Naive thymus-derived CD4-positive, alpha-beta T cell (primary cell): ENCODE data around the gene ERN1. TPM values are rescaled to one million over a fixed set of nuclear protein-coding genes. Genes with fewer than 3 reads are reported as not detected.
A peak's percentile ranks its signal among the peaks of the same experiment; 100 is the strongest.

ENCODE experiments used
- ATAC-seq: fragments of 150-1000 bp; cut with Tn5 transposase; 2 replicates; pipeline ENCODE4 v1.10.0; 2021; ENCODE audit warnings: mild to moderate bottlenecking, moderate library complexity
- CTCF ChIA-PET: fragments of 350-600 bp; sonication (Branson Sonifier 250); formaldehyde crosslinking; loops from one replicate; lab custom pipeline; 2021; ENCODE audit warnings: antibody characterized with exemption; lab: Charles Lee
- POLR2A ChIA-PET: fragments of 350-600 bp; sonication (Branson Sonifier 250); formaldehyde crosslinking; loops from one replicate; lab custom pipeline; 2021; ENCODE audit warnings: antibody characterized with exemption, inconsistent platforms; lab: Charles Lee
- DNase-seq, 9 donors: peaks; one replicate each; pipeline versions ENCODE4 v3.0.0 to v3.0.0-alpha.2; 2020 to 2022; ENCODE audit warnings: mixed read lengths in 1 of 9
- H3K27ac ChIP-seq: one replicate; pipeline ENCODE4 v1.7.0; 2013; ENCODE audit warnings: mild to moderate bottlenecking, low read depth, low read length, moderate library complexity
- H3K27me3 ChIP-seq, 2 donors: one replicate each; pipeline ENCODE4 v1.7.0; 2013; ENCODE audit warnings: low read length in 2 of 2, mild to moderate bottlenecking in 2 of 2, moderate library complexity in 2 of 2; ENCODE audit not compliant: control insufficient read depth in 2 of 2, insufficient read depth in 2 of 2
- H3K36me3 ChIP-seq, 3 experiments: 1 replicate in 2 of 3; 2 replicates in 1 of 3; pipeline ENCODE4 v1.7.0; 2013; ENCODE audit warnings: low read length in 3 of 3, mild to moderate bottlenecking in 3 of 3, moderate library complexity in 1 of 3; ENCODE audit not compliant: insufficient read depth in 3 of 3, control insufficient read depth in 2 of 3
- H3K4me1 ChIP-seq, 2 donors: one replicate each; pipeline ENCODE4 v1.7.0; 2013; ENCODE audit warnings: low read length in 2 of 2, mild to moderate bottlenecking in 2 of 2, moderate library complexity in 1 of 2; ENCODE audit not compliant: control insufficient read depth in 2 of 2, insufficient read depth in 2 of 2
- H3K4me3 ChIP-seq: 2 replicates; pipeline ENCODE4 v1.7.0; 2013; ENCODE audit warnings: mild to moderate bottlenecking, low read length
- H3K9me3 ChIP-seq, 3 experiments: 1 replicate in 2 of 3; 2 replicates in 1 of 3; pipeline ENCODE4 v1.7.0; 2013; ENCODE audit warnings: low read length in 3 of 3; ENCODE audit not compliant: control insufficient read depth in 2 of 3
- H3K27ac Mint-ChIP-seq, 9 donors: one replicate each; pipeline ENCODE4 v1.8.0; 2020 to 2022; ENCODE audit warnings: mixed read lengths in 9 of 9, mild to moderate bottlenecking in 8 of 9, moderate library complexity in 5 of 9, inconsistent platforms in 2 of 9
- H3K27me3 Mint-ChIP-seq, 5 donors: one replicate each; pipeline ENCODE4 v1.8.0; 2021 to 2022; ENCODE audit warnings: mixed read lengths in 5 of 5, mild to moderate bottlenecking in 1 of 5
- H3K36me3 Mint-ChIP-seq, 5 donors: one replicate each; pipeline ENCODE4 v1.8.0; 2020 to 2022; ENCODE audit warnings: mixed read lengths in 5 of 5, mild to moderate bottlenecking in 3 of 5, inconsistent platforms in 1 of 5
- H3K4me1 Mint-ChIP-seq, 7 donors: one replicate each; pipeline ENCODE4 v1.8.0; 2020 to 2022; ENCODE audit warnings: mixed read lengths in 7 of 7, mild to moderate bottlenecking in 3 of 7, inconsistent platforms in 1 of 7
- H3K4me3 Mint-ChIP-seq, 10 donors: one replicate each; pipeline ENCODE4 v1.8.0; 2020 to 2022; ENCODE audit warnings: mild to moderate bottlenecking in 10 of 10, mixed read lengths in 10 of 10, moderate library complexity in 6 of 10, inconsistent platforms in 2 of 10
- H3K9me3 Mint-ChIP-seq, 11 donors: one replicate each; pipeline ENCODE4 v1.8.0; 2020 to 2022; ENCODE audit warnings: mixed read lengths in 11 of 11, mild to moderate bottlenecking in 4 of 11, inconsistent platforms in 1 of 11, moderate library complexity in 1 of 11
- intact Hi-C, 2 donors: fragments of 100-400 bp; cut with micrococcal nuclease; formaldehyde crosslinking; loops; one replicate each; pipeline ENCODE4 v1.15.1; 2023
- polyA plus RNA-seq, 2 donors: library from polyadenylated mRNA; unstranded; fragments of 300-500 nt; fragmentation: Illumina TruSeq; gene quantifications; one replicate each; pipeline ENCODE4 v1.2.3, GENCODE V29; 2021
- total RNA-seq, 6 experiments: library from RNA in 5 of 6; stranded (reverse) in 5 of 6; gene quantifications; 1 replicate in 5 of 6; 2 replicates in 1 of 6; pipeline ENCODE4 v1.2.3 and lab custom pipeline; 2021 to 2026

The ERN1 gene
- total and polyA plus RNA-seq, 7 experiments from 2014 or later: 15.7 to 110 (median 60.3) TPM

- DNase-seq (no peak), ATAC-seq (no peak)
- H3K4me3 Mint-ChIP-seq: no peak overlapping the region
- Histone ChIP-seq H3K36me3 (peaks cover 15 to 33% (median 15%) of the 10 kb centered on the region in 3 experiments), H3K4me3 (no peak overlapping the region), H3K27me3 (no peaks in the 10 kb centered on the region), H3K27ac (no peak overlapping the region), H3K4me1 (no peaks in the 10 kb centered on the region), H3K9me3 (no peaks in the 10 kb centered on the region)
- no peaks in the 10 kb centered on the region for H3K9me3 Mint-ChIP-seq
- H3K27me3 Mint-ChIP-seq: no peaks in the 10 kb centered on the region
- intact Hi-C loops: no loop called here
- CTCF ChIA-PET: interaction anchor here (2.9 kb wide), 1 partner anchor 11 kb away, joined by 21 read pairs; no protein-coding TSS in a partner anchor
- H3K36me3 Mint-ChIP-seq: peaks cover 8 to 54% (median 24%) of the 10 kb centered on the region in 5 donors
- POLR2A ChIA-PET: interaction anchor here (1.4 kb wide), 1 partner anchor 11 kb away, joined by 4 read pairs; no protein-coding TSS in a partner anchor
- H3K4me1 Mint-ChIP-seq: peaks cover 0 to 21% (median 5%) of the 10 kb centered on the region in 7 donors
- no peak overlapping the region for H3K27ac Mint-ChIP-seq
Measured at GRCh38 chr17:64040206-64040605, 89.7 kb downstream of the ERN1 start.

- H3K9me3 ChIP-seq: no peaks in the 10 kb centered on the region
- no peak overlapping the region for H3K27ac ChIP-seq
- H3K4me3 ChIP-seq: no peak overlapping the region
- peaks cover 0 to 20% (median 5%) of the 10 kb centered on the region in 7 donors for H3K4me1 Mint-ChIP-seq
- no peaks in the 10 kb centered on the region for H3K9me3 Mint-ChIP-seq
- H3K36me3 ChIP-seq: peaks cover 7 to 22% (median 9%) of the 10 kb centered on the region in 3 experiments
- H3K27me3 ChIP-seq: no peaks in the 10 kb centered on the region
- POLR2A ChIA-PET: interaction anchor here (1.4 kb wide), 1 partner anchor 12 kb away, joined by 4 read pairs; no protein-coding TSS in a partner anchor
- DNase-seq (no peak), ATAC-seq (no peak)
- no peaks in the 10 kb centered on the region for H3K27me3 Mint-ChIP-seq
- peaks cover 4 to 42% (median 22%) of the 10 kb centered on the region in 5 donors for H3K36me3 Mint-ChIP-seq
- H3K4me3 Mint-ChIP-seq: no peak overlapping the region
- no peaks in the 10 kb centered on the region for H3K4me1 ChIP-seq
- CTCF ChIA-PET: interaction anchor here (1.7 kb wide), 1 partner anchor 9 kb away, joined by 7 read pairs; no protein-coding TSS in a partner anchor
- intact Hi-C loops: no loop called here
- no peak overlapping the region for H3K27ac Mint-ChIP-seq
Measured at GRCh38 chr17:64039106-64039400, 90.9 kb downstream of the ERN1 start.

GRCh38 chr17:64038331-64039105 is 91.4 kb downstream of the ERN1 start:
- ATAC-seq: no peak
- Histone ChIP-seq H3K27me3 (no peaks in the 10 kb centered on the region), H3K4me1 (no peaks in the 10 kb centered on the region), H3K27ac (no peak overlapping the region), H3K4me3 (no peak overlapping the region), H3K9me3 (no peaks in the 10 kb centered on the region), H3K36me3 (peaks cover 2 to 17% (median 3%) of the 10 kb centered on the region in 3 experiments)
- no peak for DNase-seq
- Mint-ChIP-seq H3K27me3 (no peaks in the 10 kb centered on the region), H3K9me3 (no peaks in the 10 kb centered on the region), H3K4me1 (peaks cover 0 to 19% (median 5%) of the 10 kb centered on the region in 7 donors), H3K27ac (peak overlapping the region in 1 of 9 donors; percentile 38), H3K4me3 (no peak overlapping the region), H3K36me3 (peaks cover 4 to 37% (median 16%) of the 10 kb centered on the region in 5 donors)
- POLR2A ChIA-PET: interaction anchor here (1.4 to 1.7 kb wide), 2 partner anchors 10 to 13 kb away, joined by 4 to 6 read pairs; no protein-coding TSS in a partner anchor
- CTCF ChIA-PET: interaction anchor here (1.7 kb wide), 1 partner anchor 9 kb away, joined by 7 read pairs; no protein-coding TSS in a partner anchor
- intact Hi-C loops: no loop called here

- no peaks in the 10 kb centered on the region for H3K9me3 Mint-ChIP-seq
Measured at GRCh38 chr17:64037802-64038201, 92.1 kb downstream of the ERN1 start.

GRCh38 chr17:64037180-64037579 is 92.8 kb downstream of the ERN1 start:
- Histone ChIP-seq H3K36me3 (peaks cover 0 to 7% (median 0%) of the 10 kb centered on the region in 3 experiments), H3K27me3 (no peaks in the 10 kb centered on the region), H3K9me3 (no peaks in the 10 kb centered on the region), H3K4me1 (no peaks in the 10 kb centered on the region), H3K4me3 (no peak overlapping the region), H3K27ac (no peak overlapping the region)
- DNase-seq (no peak), ATAC-seq (no peak)
- intact Hi-C loops: no loop called here
- H3K4me3 Mint-ChIP-seq: no peak overlapping the region
- ChIA-PET POLR2A (interaction anchor here (0.6 to 1.7 kb wide), 4 partner anchors 8 to 109 kb away, joined by 3 to 6 read pairs (median 4); no protein-coding TSS in a partner anchor), CTCF (no interaction called here)
- no peaks in the 10 kb centered on the region for H3K27me3 Mint-ChIP-seq
- no peaks in the 10 kb centered on the region for H3K9me3 Mint-ChIP-seq
- H3K36me3 Mint-ChIP-seq: peaks cover 3 to 35% (median 12%) of the 10 kb centered on the region in 5 donors
- H3K4me1 Mint-ChIP-seq: peaks cover 0 to 16% (median 3%) of the 10 kb centered on the region in 7 donors
- H3K27ac Mint-ChIP-seq: peak overlapping the region in 3 of 9 donors; percentile 6 to 50 (median 26)

More at GRCh38 chr17:64037802-64038201, 92.1 kb downstream of the ERN1 start:
- no peak overlapping the region for H3K4me3 Mint-ChIP-seq
- Histone ChIP-seq H3K9me3 (no peaks in the 10 kb centered on the region), H3K4me3 (no peak overlapping the region), H3K4me1 (no peaks in the 10 kb centered on the region), H3K27me3 (no peaks in the 10 kb centered on the region), H3K36me3 (peaks cover 0 to 9% (median 0%) of the 10 kb centered on the region in 3 experiments), H3K27ac (no peak overlapping the region)
- no peaks in the 10 kb centered on the region for H3K27me3 Mint-ChIP-seq
- DNase-seq (no peak), ATAC-seq (no peak)
- POLR2A ChIA-PET: interaction anchor here (1.3 to 1.7 kb wide), 2 partner anchors 9 to 12 kb away, joined by 4 to 6 read pairs; no protein-coding TSS in a partner anchor
- peaks cover 4 to 37% (median 14%) of the 10 kb centered on the region in 5 donors for H3K36me3 Mint-ChIP-seq
- peaks cover 0 to 18% (median 5%) of the 10 kb centered on the region in 7 donors for H3K4me1 Mint-ChIP-seq
- intact Hi-C loops: no loop called here
- no peak overlapping the region for H3K27ac Mint-ChIP-seq
- CTCF ChIA-PET: interaction anchor here (1.7 kb wide), 1 partner anchor 8 kb away, joined by 7 read pairs; no protein-coding TSS in a partner anchor

GRCh38 chr17:64036198-64036922 is 93.6 kb downstream of the ERN1 start:
- ATAC-seq (no peak), DNase-seq (no peak)
- Histone ChIP-seq H3K27me3 (no peaks in the 10 kb centered on the region), H3K4me3 (no peak overlapping the region), H3K27ac (no peak overlapping the region), H3K36me3 (peaks cover 0 to 7% (median 0%) of the 10 kb centered on the region in 3 experiments), H3K4me1 (no peaks in the 10 kb centered on the region), H3K9me3 (no peaks in the 10 kb centered on the region)
- intact Hi-C loops: no loop called here
- Mint-ChIP-seq H3K4me1 (peaks cover 0 to 14% (median 0%) of the 10 kb centered on the region in 7 donors), H3K27me3 (no peaks in the 10 kb centered on the region), H3K36me3 (peaks cover 0 to 27% (median 3%) of the 10 kb centered on the region in 5 donors), H3K27ac (peak overlapping the region in 2 of 9 donors; percentile 6 to 42), H3K4me3 (no peak overlapping the region), H3K9me3 (no peaks in the 10 kb centered on the region)
- POLR2A ChIA-PET: interaction anchor here (0.7 to 1.7 kb wide), 4 partner anchors 8 to 109 kb away, joined by 3 to 6 read pairs (median 4); no protein-coding TSS in a partner anchor
- CTCF ChIA-PET: no interaction called here
